HG03108 (cell line): ENCODE data around the gene INHA.
A peak's percentile ranks its signal among the peaks of the same experiment; 100 is the strongest.

Experiments used
- ATAC-seq: cut with Tn5 transposase; IDR thresholded peaks from one replicate; pipeline ENCODE4 v1.9.1; 2021; ENCODE audit warnings: moderate library complexity; ENCODE audit not compliant: unreplicated experiment

INHA gene

GRCh38 chr2:219572237-219573001 lies at the start of gene INHA:
Gene INHA (plus strand): TSS chr2:219572310. CDS start chr2:219572375, 65 bp downstream.
- no peak for ATAC-seq

- no peak for ATAC-seq
Measured at GRCh38 chr2:219523031-219523671, 49.0 kb upstream of the INHA start.

GRCh38 chr2:219524817-219525216 lies 47.3 kb upstream of the INHA start:
- no peak for ATAC-seq

- ATAC-seq: no peak
Measured at GRCh38 chr2:219525533-219526232, 46.4 kb upstream of the INHA start.

GRCh38 chr2:219526320-219527075 lies 45.6 kb upstream of the INHA start:
- no peak for ATAC-seq

- no peak for ATAC-seq
Measured at GRCh38 chr2:219527076-219527394, 45.1 kb upstream of the INHA start.

GRCh38 chr2:219527472-219527871 lies 44.6 kb upstream of the INHA start:
- no peak for ATAC-seq

- ATAC-seq: peak; percentile 83
Measured at GRCh38 chr2:219530048-219530963, 41.8 kb upstream of the INHA start.

GRCh38 chr2:219531639-219532377 lies 40.3 kb upstream of the INHA start:
- ATAC-seq: no peak

GRCh38 chr2:219532378-219532649 lies 39.8 kb upstream of the INHA start:
- ATAC-seq: no peak

- ATAC-seq: no peak
Measured at GRCh38 chr2:219533930-219534661, 38.0 kb upstream of the INHA start.

- ATAC-seq: no peak
Measured at GRCh38 chr2:219536425-219536824, 35.7 kb upstream of the INHA start.

GRCh38 chr2:219536967-219537366 lies 35.1 kb upstream of the INHA start:
- ATAC-seq: no peak

- ATAC-seq: no peak
Measured at GRCh38 chr2:219537657-219538488, 34.2 kb upstream of the INHA start.

- ATAC-seq: no peak
Measured at GRCh38 chr2:219538504-219538951, 33.6 kb upstream of the INHA start.

GRCh38 chr2:219538956-219539788 lies 32.9 kb upstream of the INHA start:
- ATAC-seq: no peak

GRCh38 chr2:219539926-219540678 lies 32.0 kb upstream of the INHA start:
- no peak for ATAC-seq
